GM12878 (cell line): ENCODE results near the gene ENG.

ENCODE experiments used
- CBFB ChIP-seq: IDR thresholded peaks from 2 replicates; pipeline ENCODE4 v1.6.1; 2016; ENCODE audit warnings: antibody characterized with exemption, low read depth
- CHD2 ChIP-seq: IDR thresholded peaks from 2 replicates; pipeline ENCODE4 v1.6.1; 2011; ENCODE audit warnings: low read depth, low read length, improper control_type of control experiment, borderline replicate concordance
- CREB1 ChIP-seq: IDR thresholded peaks from 2 replicates; pipeline ENCODE4 v1.6.1; 2012; ENCODE audit warnings: low read depth, mild to moderate bottlenecking, inconsistent platforms
- EP300 ChIP-seq, 2 experiments: fragments of 150-350 bp in 1 of 2; IDR thresholded peaks; 2 replicates each; pipeline ENCODE4 v1.6.1; 2011 to 2012; ENCODE audit warnings: low read depth in 2 of 2, low read length in 2 of 2, borderline replicate concordance in 1 of 2, improper control_type of control experiment in 1 of 2, inconsistent platforms in 1 of 2; ENCODE audit not compliant: control insufficient read depth in 1 of 2
- EZH2 ChIP-seq: IDR thresholded peaks from 2 replicates; pipeline ENCODE4 v1.6.1; 2012; ENCODE audit warnings: low read depth, mild to moderate bottlenecking, control low read depth, inconsistent platforms, low read length, borderline replicate concordance; ENCODE audit not compliant: control insufficient read depth
- GABPA ChIP-seq: IDR thresholded peaks from 2 replicates; pipeline ENCODE4 v1.6.1; 2014; ENCODE audit warnings: antibody characterized with exemption, low read depth, mild to moderate bottlenecking, inconsistent platforms
- HDAC2 ChIP-seq: fragments of 200-600 bp; sonication (generic); IDR thresholded peaks from 2 replicates; pipeline ENCODE4 v1.6.1; 2017
- POLR2AphosphoS5 ChIP-seq: IDR thresholded peaks from 2 replicates; pipeline ENCODE4 v1.6.1; 2011; ENCODE audit warnings: mild to moderate bottlenecking, low read length, inconsistent platforms
- RAD21 ChIP-seq: IDR thresholded peaks from 2 replicates; pipeline ENCODE4 v1.6.1; 2011; ENCODE audit warnings: mild to moderate bottlenecking, low read depth, low read length, moderate library complexity; ENCODE audit not compliant: insufficient read depth
- SUZ12 ChIP-seq: fragments of 200-600 bp; sonication (generic); IDR thresholded peaks from one replicate; pipeline ENCODE4 v1.6.1; 2018; ENCODE audit warnings: antibody characterized with exemption, mild to moderate bottlenecking; ENCODE audit not compliant: unreplicated experiment
- ZNF274 ChIP-seq: IDR thresholded peaks from one replicate; pipeline ENCODE4 v1.8.0; 2011; ENCODE audit not compliant: insufficient read length, insufficient read depth
- TF ChIP-seq, protein P1 (sequence below), 3 experiments: IDR thresholded peaks in 2 of 3; conservative IDR thresholded peaks in 1 of 3; 2 replicates each; pipeline ENCODE4 v1.5.1; 2011; ENCODE audit warnings: low read depth in 3 of 3, low read length in 3 of 3, mild to moderate bottlenecking in 3 of 3, control low read depth in 2 of 3, moderate library complexity in 2 of 3, inconsistent platforms in 1 of 3, mixed read lengths in 1 of 3; ENCODE audit not compliant: control insufficient read depth in 2 of 3, insufficient read depth in 1 of 3; ENCODE audit errors: extremely low read depth in 1 of 3
- TF ChIP-seq, protein P2 (sequence below): IDR thresholded peaks from 2 replicates; pipeline ENCODE4 v1.6.1; 2012; ENCODE audit warnings: low read depth, low read length, improper control_type of control experiment

DNA sequence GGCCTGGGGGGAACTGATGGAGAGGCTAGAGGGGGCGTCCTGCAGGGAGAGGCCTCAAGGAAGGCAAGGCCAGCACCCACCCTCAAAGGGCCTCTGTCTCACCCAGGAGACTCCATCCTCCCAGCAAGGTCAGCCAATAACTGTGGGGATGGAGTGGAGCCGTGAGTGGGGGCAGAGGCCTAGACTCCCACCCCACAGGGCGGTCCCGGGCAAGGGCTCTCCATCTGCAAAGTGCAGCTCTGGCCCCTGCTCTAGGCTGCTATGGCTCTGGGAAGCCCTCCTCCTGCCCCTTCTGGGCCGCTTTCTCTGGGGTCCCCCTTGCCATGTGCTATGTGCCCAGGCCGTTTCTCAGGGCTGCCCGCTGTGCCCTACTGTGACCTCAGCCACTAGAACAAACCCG, 37.7 kb downstream of the ENG start:
- TF ChIP-seq, protein P1, sequence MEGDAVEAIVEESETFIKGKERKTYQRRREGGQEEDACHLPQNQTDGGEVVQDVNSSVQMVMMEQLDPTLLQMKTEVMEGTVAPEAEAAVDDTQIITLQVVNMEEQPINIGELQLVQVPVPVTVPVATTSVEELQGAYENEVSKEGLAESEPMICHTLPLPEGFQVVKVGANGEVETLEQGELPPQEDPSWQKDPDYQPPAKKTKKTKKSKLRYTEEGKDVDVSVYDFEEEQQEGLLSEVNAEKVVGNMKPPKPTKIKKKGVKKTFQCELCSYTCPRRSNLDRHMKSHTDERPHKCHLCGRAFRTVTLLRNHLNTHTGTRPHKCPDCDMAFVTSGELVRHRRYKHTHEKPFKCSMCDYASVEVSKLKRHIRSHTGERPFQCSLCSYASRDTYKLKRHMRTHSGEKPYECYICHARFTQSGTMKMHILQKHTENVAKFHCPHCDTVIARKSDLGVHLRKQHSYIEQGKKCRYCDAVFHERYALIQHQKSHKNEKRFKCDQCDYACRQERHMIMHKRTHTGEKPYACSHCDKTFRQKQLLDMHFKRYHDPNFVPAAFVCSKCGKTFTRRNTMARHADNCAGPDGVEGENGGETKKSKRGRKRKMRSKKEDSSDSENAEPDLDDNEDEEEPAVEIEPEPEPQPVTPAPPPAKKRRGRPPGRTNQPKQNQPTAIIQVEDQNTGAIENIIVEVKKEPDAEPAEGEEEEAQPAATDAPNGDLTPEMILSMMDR (IDR thresholded peaks at IDR 0.05 in 2 of 3, conservative IDR thresholded peaks at IDR 0.05 in 1 of 3; ENCODE audit: control insufficient read depth in 2 of 3, extremely low read depth in 1 of 3, insufficient read depth in 1 of 3, low read depth in 3 of 3, low read length in 3 of 3) = no peak
- TF ChIP-seq CREB1 = no peak
- 0 out of 2 replicates have a peak, but pooled peaks have one; percentile 31 for TF ChIP-seq POLR2AphosphoS5
- TF ChIP-seq RAD21 = no peak
- TF ChIP-seq EZH2 = no peak
- TF ChIP-seq, protein P2, sequence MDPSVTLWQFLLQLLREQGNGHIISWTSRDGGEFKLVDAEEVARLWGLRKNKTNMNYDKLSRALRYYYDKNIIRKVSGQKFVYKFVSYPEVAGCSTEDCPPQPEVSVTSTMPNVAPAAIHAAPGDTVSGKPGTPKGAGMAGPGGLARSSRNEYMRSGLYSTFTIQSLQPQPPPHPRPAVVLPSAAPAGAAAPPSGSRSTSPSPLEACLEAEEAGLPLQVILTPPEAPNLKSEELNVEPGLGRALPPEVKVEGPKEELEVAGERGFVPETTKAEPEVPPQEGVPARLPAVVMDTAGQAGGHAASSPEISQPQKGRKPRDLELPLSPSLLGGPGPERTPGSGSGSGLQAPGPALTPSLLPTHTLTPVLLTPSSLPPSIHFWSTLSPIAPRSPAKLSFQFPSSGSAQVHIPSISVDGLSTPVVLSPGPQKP = no peak
- TF ChIP-seq HDAC2 = no peak
- no peak for TF ChIP-seq EP300 (IDR thresholded peaks at IDR 0.05; ENCODE audit: borderline replicate concordance in 1 of 2, control insufficient read depth in 1 of 2, low read depth in 2 of 2, low read length in 2 of 2)
- TF ChIP-seq GABPA = no peak
- TF ChIP-seq CBFB = no peak
- TF ChIP-seq ZNF274 = no peak
- no peak for TF ChIP-seq SUZ12
- TF ChIP-seq CHD2 = no peak
